Coronary artery (tissue), 2 donors: ENCODE measurements around the gene SKA3.
A peak's percentile ranks its signal among the peaks of the same experiment; 100 is the strongest.
"Not testable (repeated sequence)": the region's sequence is repeated elsewhere in the genome, so short reads cannot be mapped to it uniquely, and the experiment has no call there.

Experiments
- DNase-seq: peaks from one replicate; pipeline ENCODE4 v3.0.0-alpha.2; 2017; ENCODE audit warnings: low spot score
- H3K27ac ChIP-seq, 2 donors: fragments of 200-600 bp; sonication (generic); one replicate each; pipeline ENCODE4 v1.5.1; 2016 to 2019
- H3K4me3 ChIP-seq: fragments of 200-600 bp; sonication (generic); 2 replicates; pipeline ENCODE4 v1.5.1; 2016; ENCODE audit warnings: mild to moderate bottlenecking, moderate library complexity
- TF ChIP-seq, protein P1 (sequence below): fragments of 200-600 bp; sonication (generic); IDR thresholded peaks from one replicate; pipeline ENCODE4 v1.5.1; 2019; ENCODE audit warnings: antibody characterized with exemption

Gene SKA3

DNA sequence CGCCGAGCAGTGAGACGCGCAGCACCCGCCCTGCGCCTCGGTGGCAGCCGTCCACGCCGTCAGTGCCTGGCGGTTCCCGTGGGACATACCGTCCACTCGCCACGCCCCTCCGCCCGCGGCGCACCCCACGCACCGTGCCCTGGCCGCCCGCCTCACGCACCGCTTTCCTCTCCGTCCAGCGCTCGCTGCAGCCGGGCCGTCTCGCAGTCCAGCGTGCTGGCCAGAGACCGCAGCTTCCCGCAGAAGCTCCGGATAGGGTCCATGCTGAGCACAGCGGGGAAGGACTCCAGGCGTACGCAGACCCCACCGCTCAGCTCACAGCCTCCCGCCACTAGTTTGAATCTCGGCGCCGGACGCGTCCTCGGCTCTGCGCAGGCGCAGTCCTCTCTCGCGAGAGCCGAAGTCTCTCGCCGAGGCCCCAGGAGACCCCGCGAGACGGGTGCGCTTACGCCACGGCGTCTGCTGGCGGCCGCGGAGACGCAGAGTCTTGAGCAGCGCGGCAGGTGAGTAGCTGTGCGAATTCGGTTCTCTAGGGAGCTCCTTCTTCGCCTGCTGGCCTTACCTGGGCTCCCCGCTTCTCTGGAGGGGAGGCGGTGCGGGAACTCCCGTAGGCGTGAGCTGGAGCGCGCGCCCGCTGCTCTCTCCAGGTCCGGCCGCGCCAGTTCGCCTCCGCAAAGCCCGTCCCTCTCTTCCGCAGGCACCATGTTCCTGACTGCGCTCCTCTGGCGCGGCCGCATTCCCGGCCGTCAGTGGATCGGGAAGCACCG is at the start of gene SKA3, which contains the start of gene MRPL57:
SKA3 (minus strand) TSS at position 338 of the 767 bp plus-strand sequence; CDS start at position 263, 75 bp downstream.
MRPL57 (plus strand) TSS at position 444 of the 767 bp plus-strand sequence; CDS start at position 703, 259 bp downstream.
- TF ChIP-seq, protein P1, sequence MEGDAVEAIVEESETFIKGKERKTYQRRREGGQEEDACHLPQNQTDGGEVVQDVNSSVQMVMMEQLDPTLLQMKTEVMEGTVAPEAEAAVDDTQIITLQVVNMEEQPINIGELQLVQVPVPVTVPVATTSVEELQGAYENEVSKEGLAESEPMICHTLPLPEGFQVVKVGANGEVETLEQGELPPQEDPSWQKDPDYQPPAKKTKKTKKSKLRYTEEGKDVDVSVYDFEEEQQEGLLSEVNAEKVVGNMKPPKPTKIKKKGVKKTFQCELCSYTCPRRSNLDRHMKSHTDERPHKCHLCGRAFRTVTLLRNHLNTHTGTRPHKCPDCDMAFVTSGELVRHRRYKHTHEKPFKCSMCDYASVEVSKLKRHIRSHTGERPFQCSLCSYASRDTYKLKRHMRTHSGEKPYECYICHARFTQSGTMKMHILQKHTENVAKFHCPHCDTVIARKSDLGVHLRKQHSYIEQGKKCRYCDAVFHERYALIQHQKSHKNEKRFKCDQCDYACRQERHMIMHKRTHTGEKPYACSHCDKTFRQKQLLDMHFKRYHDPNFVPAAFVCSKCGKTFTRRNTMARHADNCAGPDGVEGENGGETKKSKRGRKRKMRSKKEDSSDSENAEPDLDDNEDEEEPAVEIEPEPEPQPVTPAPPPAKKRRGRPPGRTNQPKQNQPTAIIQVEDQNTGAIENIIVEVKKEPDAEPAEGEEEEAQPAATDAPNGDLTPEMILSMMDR = no peak
- peak; percentile 91 for DNase-seq
- Histone ChIP-seq H3K27ac (peak within 1 kb of the TSS; percentile 93 to 98), H3K4me3 (peak within 1 kb of the TSS; percentile 80)

DNA sequence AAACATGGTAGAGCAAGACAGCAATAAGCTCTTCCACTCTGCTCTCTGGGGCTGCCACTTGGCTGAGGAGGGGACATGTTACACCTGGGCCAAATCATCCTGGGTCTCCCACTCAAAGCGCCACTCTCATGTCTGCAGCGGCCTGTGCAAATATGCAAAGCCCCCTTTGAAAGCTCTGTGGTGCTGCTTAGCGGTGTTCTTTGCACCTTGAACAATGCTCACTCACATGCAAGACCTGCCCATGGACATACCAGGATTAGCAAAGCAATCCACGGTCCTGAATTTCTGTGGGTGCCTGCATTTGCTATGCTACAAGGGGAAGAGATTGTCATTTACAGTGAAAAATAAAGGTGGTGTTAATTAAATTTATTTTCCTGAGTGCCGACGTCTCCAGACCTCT is 48.7 kb upstream of the SKA3 start:
- DNase-seq = no peak
- H3K27ac ChIP-seq = no peak overlapping the region
- TF ChIP-seq, protein P1 = no peak
- H3K4me3 ChIP-seq = no peak overlapping the region

DNA sequence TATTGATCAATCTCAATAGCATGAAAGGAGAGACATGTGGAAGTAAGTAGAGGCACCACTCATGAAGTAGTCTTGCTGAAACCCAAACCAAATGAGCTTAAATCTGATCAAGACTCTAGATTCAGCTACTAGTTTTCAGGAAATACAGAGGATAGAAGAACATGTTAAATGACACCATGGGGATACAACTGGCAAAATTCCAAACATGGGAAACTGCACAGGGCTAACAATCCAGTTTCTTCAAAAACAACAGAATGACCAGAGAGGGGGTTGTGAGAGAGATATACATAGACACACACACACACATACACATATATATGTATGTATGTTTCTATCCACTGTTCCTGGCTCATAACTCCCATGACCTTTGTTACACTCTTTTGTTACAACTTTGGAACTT is 44.9 kb upstream of the SKA3 start:
- no peak overlapping the region for H3K4me3 ChIP-seq
- H3K27ac ChIP-seq = no peak overlapping the region
- no peak for DNase-seq
- TF ChIP-seq, protein P1 = no peak

DNA sequence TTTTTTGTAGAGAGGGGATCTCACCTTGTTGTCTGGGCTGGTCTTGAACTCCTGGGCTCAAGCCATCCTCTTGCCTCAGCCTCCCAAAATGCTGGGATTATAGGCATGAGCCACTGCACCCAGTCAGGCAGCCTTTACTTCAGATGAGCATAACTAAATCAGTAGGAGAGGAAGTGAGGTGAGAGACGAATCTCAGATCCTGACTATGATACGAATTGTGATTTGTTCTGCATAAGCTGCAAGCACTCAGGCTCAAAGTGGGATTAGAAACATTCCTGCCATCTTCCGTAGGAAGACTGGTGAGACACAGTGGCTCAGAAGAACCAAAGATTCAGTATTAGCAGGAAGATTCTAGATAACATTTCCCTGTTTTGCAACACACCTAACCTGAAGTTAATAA is 43.4 kb upstream of the SKA3 start:
- H3K27ac ChIP-seq, DNase-seq, H3K4me3 ChIP-seq: not testable (repeated sequence)

DNA sequence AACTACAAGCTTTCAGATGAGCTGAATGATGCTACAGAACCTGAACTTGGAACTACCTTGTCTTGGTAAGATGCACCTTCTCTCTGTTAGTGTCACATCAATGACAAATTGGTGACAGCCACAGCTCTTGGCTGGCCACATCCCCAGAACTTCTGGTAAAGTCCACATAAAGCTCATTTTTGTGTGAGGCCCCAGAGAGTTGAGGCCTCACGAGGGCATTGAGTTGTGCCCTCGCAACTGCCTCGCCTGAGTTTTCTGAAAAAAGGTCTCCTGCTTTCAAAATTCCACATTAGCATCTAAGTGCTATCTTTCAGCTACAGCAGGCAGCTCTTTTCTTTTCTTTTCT is 42.7 kb upstream of the SKA3 start:
- no peak for DNase-seq
- Histone ChIP-seq H3K27ac (no peak overlapping the region), H3K4me3 (no peak overlapping the region)
- TF ChIP-seq, protein P1 = no peak

DNA sequence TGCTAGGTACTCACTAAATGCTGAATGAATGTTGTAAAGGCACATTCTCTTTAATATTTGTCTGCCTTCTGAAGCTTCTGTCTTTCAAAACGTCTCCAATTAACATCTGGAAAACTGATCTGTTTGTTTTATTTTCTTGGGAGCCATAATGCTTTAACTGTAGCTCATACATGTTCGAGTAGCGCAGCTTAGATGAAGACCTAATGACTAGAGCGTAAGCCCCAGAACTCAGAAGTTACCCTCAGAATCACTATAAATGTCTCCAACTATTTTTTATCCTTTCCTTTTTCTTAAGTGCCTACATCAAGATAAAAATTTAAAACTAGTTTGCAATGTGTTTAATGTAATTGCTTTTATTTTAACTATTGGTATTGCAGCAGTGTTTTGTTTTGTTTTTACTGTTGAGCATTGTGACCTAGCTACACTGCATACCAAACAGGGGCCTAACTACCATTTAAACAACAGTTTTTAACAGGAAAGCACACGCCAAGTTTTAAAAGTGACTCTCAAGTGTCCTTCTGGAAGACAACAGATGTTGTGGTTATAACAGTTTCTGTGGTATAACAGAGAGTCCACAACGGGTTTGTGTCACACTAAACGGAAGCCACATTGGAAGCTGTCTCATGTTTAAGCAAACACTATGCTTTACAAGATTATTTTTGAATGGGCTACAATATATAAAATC is 42.1 kb upstream of the SKA3 start:
- no peak for DNase-seq
- TF ChIP-seq, protein P1 = no peak
- Histone ChIP-seq H3K27ac (no peak overlapping the region), H3K4me3 (no peak overlapping the region)

DNA sequence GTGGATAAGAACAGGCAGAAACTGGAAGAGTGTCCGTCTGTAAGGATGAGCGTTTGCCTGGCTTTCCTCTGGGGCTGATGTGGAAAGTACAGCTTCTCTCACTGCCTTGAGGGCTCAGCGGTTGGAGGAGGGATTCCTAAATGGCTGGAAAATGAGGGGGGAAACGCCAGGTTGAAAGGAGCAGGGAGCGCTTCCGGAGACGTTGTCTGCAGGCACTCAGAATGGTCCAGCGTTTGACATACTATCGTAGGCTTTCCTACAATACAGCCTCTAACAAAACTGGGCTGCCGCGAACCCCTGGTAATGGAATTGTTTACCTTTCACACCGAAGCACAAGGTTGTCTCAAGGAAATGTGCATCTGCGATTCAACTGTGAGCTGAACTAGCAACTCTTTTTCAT is 40.0 kb upstream of the SKA3 start:
- H3K4me3 ChIP-seq = no peak overlapping the region
- no peak for DNase-seq
- no peak overlapping the region for H3K27ac ChIP-seq
- TF ChIP-seq, protein P1 = no peak

DNA sequence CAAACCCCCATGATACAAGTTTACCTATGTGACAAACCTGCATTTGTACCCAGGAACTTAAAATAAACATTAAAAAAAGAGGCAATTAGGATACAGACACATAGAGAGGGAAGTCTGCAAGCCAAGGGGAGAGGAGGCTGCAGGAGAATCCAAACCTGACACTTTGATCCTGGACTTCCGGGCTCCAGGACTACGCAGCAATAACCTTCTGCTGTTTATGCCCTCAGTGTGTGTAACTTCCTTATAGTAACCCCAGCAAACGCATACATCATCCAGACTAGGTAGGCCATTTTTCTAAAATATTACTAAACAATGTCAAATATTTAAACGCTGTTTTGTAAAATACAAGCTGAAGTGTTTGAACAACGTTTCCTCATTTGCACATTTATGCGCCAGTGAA is 39.1 kb upstream of the SKA3 start:
- not testable (repeated sequence) for DNase-seq, H3K4me3 ChIP-seq, H3K27ac ChIP-seq
